Measurements from ENCODE around the gene CRCP. TPM values are rescaled to one million over a fixed set of nuclear protein-coding genes. Genes with fewer than 3 reads are reported as not detected.

Gene CRCP
- total and polyA plus RNA-seq, 10 of the 15 experiments (the other 5 are each of a cell fraction or from before 2014, with no cell fraction given), result 12.4 to 33.8 (median 29.1) TPM

DNA sequence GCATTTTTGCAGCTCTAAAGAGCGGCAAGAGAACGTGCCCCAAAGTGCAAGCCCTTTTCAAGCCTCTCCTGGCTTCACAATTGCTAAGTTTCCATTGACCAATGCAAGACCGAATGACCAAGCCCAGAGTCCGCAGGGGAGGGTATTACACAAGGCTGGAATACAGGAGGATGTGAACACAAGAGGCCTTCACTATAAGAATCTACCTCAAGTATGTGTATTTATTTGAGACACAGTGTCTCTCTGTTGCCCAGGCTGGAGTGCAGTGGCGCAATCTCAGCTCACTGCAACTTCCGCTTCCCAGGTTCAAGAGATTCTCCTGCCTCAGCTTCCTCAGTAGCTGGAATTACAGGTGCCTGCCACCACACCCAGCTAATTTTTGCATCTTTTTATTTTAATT is 68.3 kb downstream of the CRCP start:
- Histone ChIP-seq H3K4me2 (ENCODE audit: control insufficient read depth, insufficient read depth) (no peak overlapping the region), H3K9ac (ENCODE audit: control insufficient read depth, insufficient read depth, low read length) (no peak overlapping the region), H3K4me3 (no peak overlapping the region), H3K4me1 (ENCODE audit: control insufficient read depth, insufficient read depth, low read length) (no peaks in the 10 kb centered on the region), H3K36me3 (ENCODE audit: control insufficient read depth in 2 of 2, insufficient read depth in 2 of 2, low read length in 1 of 2) (no peaks in the 10 kb centered on the region), H3K79me2 (ENCODE audit: control insufficient read depth, insufficient read depth, low read length) (no peaks in the 10 kb centered on the region), H2AFZ (ENCODE audit: control insufficient read depth, low read depth, low read length) (no peak overlapping the region), H3K27me3 (replicated peaks in 1 of 2; ENCODE audit: control insufficient read depth in 2 of 2, insufficient read depth in 2 of 2, low read length in 1 of 2) (no peaks in the 10 kb centered on the region), H4K20me1 (ENCODE audit: control insufficient read depth, insufficient read depth) (no peaks in the 10 kb centered on the region), H3K9me3 (replicated peaks; ENCODE audit: control insufficient read depth, insufficient read depth, low read length) (no peaks in the 10 kb centered on the region; the same call in 2 of the 3 replicates), H3K27ac (ENCODE audit: control insufficient read depth, insufficient read depth) (no peak overlapping the region)
- FAIRE-seq, result no peak
- TF ChIP-seq, protein P1, sequence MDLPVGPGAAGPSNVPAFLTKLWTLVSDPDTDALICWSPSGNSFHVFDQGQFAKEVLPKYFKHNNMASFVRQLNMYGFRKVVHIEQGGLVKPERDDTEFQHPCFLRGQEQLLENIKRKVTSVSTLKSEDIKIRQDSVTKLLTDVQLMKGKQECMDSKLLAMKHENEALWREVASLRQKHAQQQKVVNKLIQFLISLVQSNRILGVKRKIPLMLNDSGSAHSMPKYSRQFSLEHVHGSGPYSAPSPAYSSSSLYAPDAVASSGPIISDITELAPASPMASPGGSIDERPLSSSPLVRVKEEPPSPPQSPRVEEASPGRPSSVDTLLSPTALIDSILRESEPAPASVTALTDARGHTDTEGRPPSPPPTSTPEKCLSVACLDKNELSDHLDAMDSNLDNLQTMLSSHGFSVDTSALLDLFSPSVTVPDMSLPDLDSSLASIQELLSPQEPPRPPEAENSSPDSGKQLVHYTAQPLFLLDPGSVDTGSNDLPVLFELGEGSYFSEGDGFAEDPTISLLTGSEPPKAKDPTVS (IDR thresholded peaks at IDR 0.05; ENCODE audit: low read depth, low read length), result no peak
- TF ChIP-seq NR2C1 (IDR thresholded peaks at IDR 0.05) (no peak), SIX5 (IDR thresholded peaks at IDR 0.05; ENCODE audit: low read depth, low read length, severe bottlenecking) (no peak)
- BruUV-seq (replicated peaks), result no TSS peak
- SMC1A ChIA-PET (ENCODE audit: uncharacterized antibody, unreplicated experiment), result no interaction called here
- no peak for ATAC-seq
- CTCF ChIA-PET, result no interaction called here
- DNase-seq (ENCODE audit: low read depth, low spot score), result no peak
- in situ Hi-C loops (cut with MboI) (no loop called here), intact Hi-C loops (cut with micrococcal nuclease; ENCODE audit: unreplicated experiment) (no loop called here)
- POLR2A ChIA-PET, result no interaction called here
- 62% methylated on average over 6 of the region's 6 CpGs for WGBS (ENCODE audit: insufficient coverage, insufficient replicate concordance, low lambda C conversion rate, missing lambda C conversion rate)
- RAD21 ChIA-PET (ENCODE audit: unreplicated experiment), result no interaction called here

DNA sequence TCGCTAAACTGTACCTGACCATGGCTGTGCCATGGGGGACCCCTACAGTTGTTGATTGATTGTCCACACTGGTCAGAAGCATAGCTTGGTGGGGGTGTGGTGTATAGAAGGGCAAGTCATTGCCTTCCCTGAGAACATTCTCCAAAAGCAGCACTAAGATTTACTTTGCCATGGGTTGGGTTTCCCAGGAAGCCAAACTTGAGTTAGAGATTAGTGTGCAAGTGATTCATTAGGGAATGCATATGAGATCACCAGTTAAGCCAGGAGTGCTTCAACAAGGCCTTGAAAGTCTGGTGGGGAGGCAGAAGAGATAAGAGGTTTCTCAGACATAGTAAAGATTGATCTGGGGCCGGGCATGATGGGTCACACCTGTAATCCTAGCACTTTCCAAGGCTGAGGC is 69.1 kb downstream of the CRCP start:
- H3K9ac ChIP-seq (ENCODE audit: control insufficient read depth, insufficient read depth, low read length), result no peak overlapping the region
- in situ Hi-C loops (cut with MboI) (no loop called here), intact Hi-C loops (cut with micrococcal nuclease; ENCODE audit: unreplicated experiment) (no loop called here)
- H3K79me2 ChIP-seq (ENCODE audit: control insufficient read depth, insufficient read depth, low read length), result no peaks in the 10 kb centered on the region
- ChIA-PET SMC1A (ENCODE audit: uncharacterized antibody, unreplicated experiment) (no interaction called here), POLR2A (no interaction called here), RAD21 (ENCODE audit: unreplicated experiment) (no interaction called here), CTCF (no interaction called here)
- BruUV-seq (replicated peaks), result no TSS peak
- H3K36me3 ChIP-seq (ENCODE audit: control insufficient read depth in 2 of 2, insufficient read depth in 2 of 2, low read length in 1 of 2), result no peaks in the 10 kb centered on the region
- no peaks in the 10 kb centered on the region for H3K9me3 ChIP-seq (replicated peaks; ENCODE audit: control insufficient read depth, insufficient read depth, low read length)
- 63% methylated on average over 2 of the region's 2 CpGs for WGBS (ENCODE audit: insufficient coverage, insufficient replicate concordance, low lambda C conversion rate, missing lambda C conversion rate)
- H3K4me3 ChIP-seq, result no peak overlapping the region
- no peak for ATAC-seq
- no peak overlapping the region for H3K4me2 ChIP-seq (ENCODE audit: control insufficient read depth, insufficient read depth)
- FAIRE-seq, result no peak
- H4K20me1 ChIP-seq (ENCODE audit: control insufficient read depth, insufficient read depth), result no peaks in the 10 kb centered on the region
- no peak overlapping the region for H3K27ac ChIP-seq (ENCODE audit: control insufficient read depth, insufficient read depth)
- no peaks in the 10 kb centered on the region for H3K4me1 ChIP-seq (ENCODE audit: control insufficient read depth, insufficient read depth, low read length)
- no peak for DNase-seq (ENCODE audit: low read depth, low spot score)
- no peaks in the 10 kb centered on the region for H3K27me3 ChIP-seq (replicated peaks in 1 of 2; ENCODE audit: control insufficient read depth in 2 of 2, insufficient read depth in 2 of 2, low read length in 1 of 2)
- H2AFZ ChIP-seq (ENCODE audit: control insufficient read depth, low read depth, low read length), result no peak overlapping the region
- TF ChIP-seq, protein P2, sequence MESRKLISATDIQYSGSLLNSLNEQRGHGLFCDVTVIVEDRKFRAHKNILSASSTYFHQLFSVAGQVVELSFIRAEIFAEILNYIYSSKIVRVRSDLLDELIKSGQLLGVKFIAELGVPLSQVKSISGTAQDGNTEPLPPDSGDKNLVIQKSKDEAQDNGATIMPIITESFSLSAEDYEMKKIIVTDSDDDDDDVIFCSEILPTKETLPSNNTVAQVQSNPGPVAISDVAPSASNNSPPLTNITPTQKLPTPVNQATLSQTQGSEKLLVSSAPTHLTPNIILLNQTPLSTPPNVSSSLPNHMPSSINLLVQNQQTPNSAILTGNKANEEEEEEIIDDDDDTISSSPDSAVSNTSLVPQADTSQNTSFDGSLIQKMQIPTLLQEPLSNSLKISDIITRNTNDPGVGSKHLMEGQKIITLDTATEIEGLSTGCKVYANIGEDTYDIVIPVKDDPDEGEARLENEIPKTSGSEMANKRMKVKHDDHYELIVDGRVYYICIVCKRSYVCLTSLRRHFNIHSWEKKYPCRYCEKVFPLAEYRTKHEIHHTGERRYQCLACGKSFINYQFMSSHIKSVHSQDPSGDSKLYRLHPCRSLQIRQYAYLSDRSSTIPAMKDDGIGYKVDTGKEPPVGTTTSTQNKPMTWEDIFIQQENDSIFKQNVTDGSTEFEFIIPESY (IDR thresholded peaks at IDR 0.05), result no peak
- TF ChIP-seq BHLHE40 (IDR thresholded peaks at IDR 0.05; ENCODE audit: borderline replicate concordance in 1 of 2, low read depth in 2 of 2, low read length in 1 of 2) (no peak), RAD51 (IDR thresholded peaks at IDR 0.05) (no peak), PAX5 (IDR thresholded peaks at IDR 0.05; ENCODE audit: borderline replicate concordance, low read depth, low read length) (no peak), BCL11A (IDR thresholded peaks at IDR 0.05; ENCODE audit: low read depth, low read length) (no peak), ESRRA (IDR thresholded peaks at IDR 0.05; ENCODE audit: low read length) (no peak), FOS (IDR thresholded peaks at IDR 0.05; ENCODE audit: borderline replicate concordance, extremely low read depth, insufficient read length) (no peak), PAX8 (IDR thresholded peaks at IDR 0.05) (no peak), KDM1A (IDR thresholded peaks at IDR 0.05; ENCODE audit: borderline replicate concordance) (no peak), GABPA (IDR thresholded peaks at IDR 0.05; ENCODE audit: low read depth) (no peak), CHD1 (IDR thresholded peaks at IDR 0.05; ENCODE audit: low read depth, low read length) (no peak), ZNF207 (IDR thresholded peaks at IDR 0.05; ENCODE audit: borderline replicate concordance) (no peak), NFYA (IDR thresholded peaks at IDR 0.05; ENCODE audit: borderline replicate concordance, low read depth, low read length) (no peak)
